Left lung (tissue), 14 donors: ENCODE results near the gene HMSD. TPM values are rescaled to one million over a fixed set of nuclear protein-coding genes. Genes with fewer than 3 reads are reported as not detected.
A peak's percentile ranks its signal among the peaks of the same experiment; 100 is the strongest.

ENCODE experiments used
- ATAC-seq: fragments of 200-7000 bp; cut with Tn5 transposase; one replicate; pipeline ENCODE4 v1.9.1; 2020; ENCODE audit warnings: moderate library complexity
- DNase-seq, 4 donors: peaks; one replicate each; pipeline ENCODE4 v3.0.0-alpha.2; 2013 to 2020
- H3K27ac ChIP-seq, 2 donors: fragments of 200-600 bp; sonication (generic) in 1 of 2; one replicate each; pipeline versions ENCODE4 v1.5.0 to v1.8.0; 2020 to 2021
- H3K27me3 ChIP-seq, 2 donors: fragments of 200-600 bp; sonication (generic) in 1 of 2; one replicate each; pipeline versions ENCODE4 v1.5.0 to v1.8.0; 2020 to 2021
- H3K36me3 ChIP-seq, 2 donors: fragments of 200-600 bp; sonication (generic) in 1 of 2; one replicate each; pipeline versions ENCODE4 v1.5.0 to v1.8.0; 2020 to 2021
- H3K4me1 ChIP-seq, 2 donors: fragments of 200-600 bp; one replicate each; pipeline ENCODE4 v1.8.0; 2021
- H3K4me3 ChIP-seq, 2 donors: fragments of 200-600 bp; sonication (generic) in 1 of 2; one replicate each; pipeline versions ENCODE4 v1.5.0 to v1.8.0; 2020 to 2021; ENCODE audit warnings: mild to moderate bottlenecking in 1 of 2
- H3K9me3 ChIP-seq, 2 donors: fragments of 200-600 bp; sonication (generic) in 1 of 2; one replicate each; pipeline versions ENCODE4 v1.5.0 to v1.8.0; 2020 to 2021
- intact Hi-C, 2 donors: fragments of 100-400 bp; cut with DNase I; formaldehyde crosslinking; loops; one replicate each; pipeline versions ENCODE4 v1.11.2 to v1.14.2; 2022
- long read RNA-seq, 12 donors: library from polyadenylated mRNA in 2 of 12; unstranded in 2 of 12; transcript quantifications; one replicate each; pipeline ENCODE4 v2.0.0 and lab custom pipeline, GENCODE V29; 2019 to 2026
- polyA plus RNA-seq, 6 donors: library from polyadenylated mRNA; unstranded; fragments of 120-200 nt; gene quantifications; one replicate each; pipeline ENCODE4 v1.2.1, GENCODE V29; 2013; ENCODE audit not compliant: insufficient read length in 6 of 6
- total RNA-seq, 2 donors: library from RNA; stranded (reverse); fragmentation: NEBNext Ultra II Directional; extraction: Animal tissue kit (Norgen Biotek cat#: 25700); gene quantifications; one replicate each; pipeline ENCODE4 v1.2.1, GENCODE V29; 2021
- TF ChIP-seq, protein P1 (sequence below), 2 donors: fragments of 200-600 bp; sonication (generic) in 1 of 2; IDR thresholded peaks; one replicate each; pipeline versions ENCODE4 v1.5.0 to v1.8.0; 2021; ENCODE audit warnings: antibody characterized with exemption in 2 of 2
- donor health status: DM: no; HTN: yes; CAD: no.
- donor health status: DM: no; HTN: no; CAD: no.

Gene HMSD, protein sequence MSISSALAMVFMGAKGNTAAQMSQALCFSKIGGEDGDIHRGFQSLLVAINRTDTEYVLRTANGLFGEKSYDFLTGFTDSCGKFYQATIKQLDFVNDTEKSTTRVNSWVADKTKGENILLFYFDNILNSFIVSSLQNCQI
- total RNA-seq (10 to 100 TPM in 1 of 2 donors, 1 to 10 TPM in 1; 4.7 to 10.8 TPM), polyA plus RNA-seq (1 to 10 TPM in 5 of 6 donors, under 1 TPM in 1; 0.63 to 2.7 (median 1.4) TPM)
- long read RNA-seq, donor 1: 0 reads
- long read RNA-seq, donor 2: 0 reads
- long read RNA-seq, donor 3, partial matches to known transcripts: 0 of 1 reads
- long read RNA-seq, donor 3, other reads (novel, unspliced or antisense): 0 of 1 reads
- long read RNA-seq, donor 4, partial matches to known transcripts: 1 of 3 reads
- long read RNA-seq, donor 4, other reads (novel, unspliced or antisense): 1 of 3 reads
- long read RNA-seq, donor 5: 0 reads
- long read RNA-seq, donor 6: 0 reads
- long read RNA-seq, donor 7: 0 reads
- long read RNA-seq, donor 8, partial matches to known transcripts: 0 of 1 reads
- long read RNA-seq, donor 8, other reads (novel, unspliced or antisense): 0 of 1 reads
- long read RNA-seq, donor 9: 0 reads
- long read RNA-seq, donor 10, partial matches to known transcripts: 1 of 3 reads
- long read RNA-seq, donor 10, other reads (novel, unspliced or antisense): 0 of 3 reads
- long read RNA-seq, donor 11: 0 reads
- long read RNA-seq, donor 12: 0 reads

DNA sequence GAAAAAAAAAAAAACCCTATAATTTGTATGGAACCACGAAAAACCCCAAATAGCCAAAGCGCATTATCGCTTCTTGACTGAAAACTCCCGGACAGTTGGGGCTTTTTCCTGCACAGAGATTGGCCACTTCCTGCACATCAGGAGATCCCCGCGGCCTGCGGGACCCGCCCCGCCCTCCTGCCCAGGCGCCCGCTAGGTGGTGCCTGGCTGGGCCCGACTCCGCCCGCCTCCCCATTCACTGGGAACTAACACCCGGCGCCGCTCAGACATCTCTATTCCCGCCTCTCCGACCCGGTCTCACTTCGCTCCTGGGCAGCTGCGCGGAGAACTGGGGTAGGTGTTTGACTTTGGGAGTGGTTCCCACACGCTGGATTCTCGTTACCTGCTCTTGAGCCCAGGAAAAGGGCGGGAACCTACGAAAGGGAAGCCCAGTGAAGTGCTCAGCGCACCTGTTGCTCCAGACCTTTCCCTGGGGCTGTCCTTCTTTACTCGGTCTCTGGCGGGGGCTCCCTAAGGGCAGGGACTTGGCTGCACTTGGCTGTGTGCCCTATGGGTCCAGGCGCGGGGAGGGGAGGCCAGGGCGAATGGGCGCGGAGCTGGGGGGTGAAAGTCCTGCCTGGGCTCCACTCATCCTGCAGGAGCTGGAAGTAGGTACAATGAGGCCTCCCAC is at the start of gene HMSD:
HMSD (plus strand) TSS at position 234 of the 670 bp plus-strand sequence. CDS start 4,155 bp downstream, outside the sequence.
- intact Hi-C loops: no loop called here
- ATAC-seq (peak; percentile 100), DNase-seq (peak in 2 of 4 donors; percentile 78 to 95)
- TF ChIP-seq, protein P1, sequence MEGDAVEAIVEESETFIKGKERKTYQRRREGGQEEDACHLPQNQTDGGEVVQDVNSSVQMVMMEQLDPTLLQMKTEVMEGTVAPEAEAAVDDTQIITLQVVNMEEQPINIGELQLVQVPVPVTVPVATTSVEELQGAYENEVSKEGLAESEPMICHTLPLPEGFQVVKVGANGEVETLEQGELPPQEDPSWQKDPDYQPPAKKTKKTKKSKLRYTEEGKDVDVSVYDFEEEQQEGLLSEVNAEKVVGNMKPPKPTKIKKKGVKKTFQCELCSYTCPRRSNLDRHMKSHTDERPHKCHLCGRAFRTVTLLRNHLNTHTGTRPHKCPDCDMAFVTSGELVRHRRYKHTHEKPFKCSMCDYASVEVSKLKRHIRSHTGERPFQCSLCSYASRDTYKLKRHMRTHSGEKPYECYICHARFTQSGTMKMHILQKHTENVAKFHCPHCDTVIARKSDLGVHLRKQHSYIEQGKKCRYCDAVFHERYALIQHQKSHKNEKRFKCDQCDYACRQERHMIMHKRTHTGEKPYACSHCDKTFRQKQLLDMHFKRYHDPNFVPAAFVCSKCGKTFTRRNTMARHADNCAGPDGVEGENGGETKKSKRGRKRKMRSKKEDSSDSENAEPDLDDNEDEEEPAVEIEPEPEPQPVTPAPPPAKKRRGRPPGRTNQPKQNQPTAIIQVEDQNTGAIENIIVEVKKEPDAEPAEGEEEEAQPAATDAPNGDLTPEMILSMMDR (IDR thresholded peaks at IDR 0.05): peak; percentile 25 to 45
- Histone ChIP-seq H3K36me3 (no peaks in the 10 kb centered on the region), H3K9me3 (no peaks in the 10 kb centered on the region), H3K4me1 (peaks cover 7 to 12% of the 10 kb centered on the region in 2 donors), H3K27ac (peak within 1 kb of the TSS in 1 of 2 donors; percentile 33), H3K4me3 (peak within 1 kb of the TSS; percentile 19 to 32), H3K27me3 (peaks cover 0 to 4% of the 10 kb centered on the region in 2 donors)

DNA sequence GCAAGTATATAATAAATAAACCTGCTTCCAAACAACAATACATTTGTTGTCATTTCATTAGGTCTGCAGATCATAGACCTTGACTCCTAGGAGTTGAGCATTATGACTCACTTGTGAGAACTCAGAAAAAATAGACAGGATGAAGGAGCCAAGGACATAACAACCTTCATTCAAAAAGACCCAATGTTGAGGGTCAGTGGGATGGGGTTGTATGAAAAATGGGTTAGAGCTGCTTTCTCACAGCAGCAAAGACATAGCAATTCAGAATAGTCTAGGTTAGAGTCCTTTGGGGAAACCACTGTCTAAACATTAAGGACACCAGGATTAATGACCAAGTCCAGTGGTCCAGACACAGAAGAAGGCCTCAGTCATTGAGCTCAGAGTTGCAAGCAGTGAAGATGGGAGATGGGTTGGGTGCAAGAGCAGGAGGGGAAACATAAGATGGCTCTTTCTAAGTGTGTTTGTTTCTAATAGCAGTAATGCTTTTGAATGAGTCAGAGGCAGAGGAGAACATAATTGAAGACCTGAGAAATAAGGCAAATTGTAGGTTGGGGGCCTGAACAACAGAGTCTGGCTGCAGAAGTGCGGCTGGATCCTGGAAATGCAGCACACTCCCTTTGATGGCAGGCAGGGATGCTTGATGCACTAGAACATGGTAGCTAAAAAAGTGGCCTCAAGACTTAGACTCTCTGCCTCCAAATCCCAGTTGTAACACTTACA is 45.1 kb upstream of the HMSD start:
- no peak overlapping the region for H3K4me3 ChIP-seq
- TF ChIP-seq, protein P1 (IDR thresholded peaks at IDR 0.05): no peak
- no peak overlapping the region for H3K27ac ChIP-seq
- no peaks in the 10 kb centered on the region for H3K9me3 ChIP-seq
- no peak for DNase-seq
- peaks cover 0 to 6% of the 10 kb centered on the region in 2 donors for H3K4me1 ChIP-seq
- no peaks in the 10 kb centered on the region for H3K27me3 ChIP-seq
- intact Hi-C loops: no loop called here
- ATAC-seq: no peak
- no peaks in the 10 kb centered on the region for H3K36me3 ChIP-seq

DNA sequence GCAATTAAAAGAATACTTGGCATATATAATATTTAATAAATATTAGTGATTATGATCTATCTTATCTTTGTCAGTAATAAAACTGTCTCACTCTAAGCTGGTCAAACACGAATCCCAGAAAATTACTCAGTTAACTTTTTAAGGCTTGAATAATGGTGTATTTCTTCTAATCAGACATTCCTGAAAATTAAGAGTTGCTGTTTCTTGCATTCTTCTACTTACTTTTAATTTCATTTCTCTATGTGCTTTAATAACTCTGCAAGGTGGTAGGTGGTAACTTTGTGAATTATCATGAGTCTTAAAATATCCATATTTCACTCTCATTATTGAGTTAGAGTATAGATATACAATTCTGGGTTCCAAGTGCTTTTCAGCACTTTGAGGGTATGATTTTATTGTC is 44.4 kb upstream of the HMSD start:
- Histone ChIP-seq H3K9me3 (no peaks in the 10 kb centered on the region), H3K27ac (no peak overlapping the region), H3K27me3 (no peaks in the 10 kb centered on the region), H3K36me3 (no peaks in the 10 kb centered on the region), H3K4me3 (no peak overlapping the region), H3K4me1 (peaks cover 0 to 6% of the 10 kb centered on the region in 2 donors)
- TF ChIP-seq, protein P1 (IDR thresholded peaks at IDR 0.05): no peak
- ATAC-seq (no peak), DNase-seq (no peak)
- intact Hi-C loops: no loop called here

DNA sequence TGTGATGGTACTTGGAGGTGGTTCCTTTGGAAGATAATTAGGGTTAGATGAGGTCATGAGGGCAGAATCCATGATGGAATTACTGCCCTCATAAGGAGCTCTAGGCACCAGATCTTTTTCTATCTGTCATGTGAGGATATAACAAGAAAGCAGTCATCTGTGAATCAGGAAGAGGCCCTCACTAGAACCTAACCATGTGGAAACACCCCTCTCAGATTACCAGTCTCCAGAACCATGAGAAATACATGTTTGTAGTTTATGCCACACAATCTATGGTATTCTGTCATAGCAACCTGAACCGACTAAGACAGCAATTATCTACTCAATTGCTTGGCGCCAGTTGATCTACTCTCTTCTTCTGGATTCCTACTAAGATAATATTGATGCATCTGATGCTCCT is 43.7 kb upstream of the HMSD start:
- H3K27me3 ChIP-seq: no peaks in the 10 kb centered on the region
- peaks cover 0 to 8% of the 10 kb centered on the region in 2 donors for H3K4me1 ChIP-seq
- no peaks in the 10 kb centered on the region for H3K9me3 ChIP-seq
- DNase-seq (no peak), ATAC-seq (no peak)
- H3K4me3 ChIP-seq: no peak overlapping the region
- H3K27ac ChIP-seq: no peak overlapping the region
- TF ChIP-seq, protein P1 (IDR thresholded peaks at IDR 0.05): no peak
- no peaks in the 10 kb centered on the region for H3K36me3 ChIP-seq
- intact Hi-C loops: no loop called here
